Stimulated activated CD4-positive, alpha-beta T cell treated with anti-CD3 and anti-CD28 coated beads, Interleukin-2, amount 100 ng/mL, for 24 hours (primary cell): ENCODE measurements around the gene THEM4.
"Not testable (repeated sequence)": the region's sequence is repeated elsewhere in the genome, so short reads cannot be mapped to it uniquely, and the experiment has no call there.

ENCODE experiments used
- DNase-seq, 2 donors: peaks; one replicate each; pipeline ENCODE4 v3.0.0-alpha.2; 2020

The THEM4 gene

GRCh38 chr1:151934048-151934493, 24.8 kb upstream of the THEM4 start:
- DNase-seq = peak; percentile 17 to 49

GRCh38 chr1:151924691-151925587, 15.6 kb upstream of the THEM4 start:
- DNase-seq = no peak

GRCh38 chr1:151923422-151923821, 14.1 kb upstream of the THEM4 start:
- peak in 1 of 2 donors; percentile 2 for DNase-seq

GRCh38 chr1:151920149-151920548, 10.8 kb upstream of the THEM4 start:
- peak in 1 of 2 donors; percentile 4 for DNase-seq

- DNase-seq = peak in 1 of 2 donors; percentile 7
These were observed 9.7 kb upstream of the THEM4 start for GRCh38 chr1:151918819-151919610.

GRCh38 chr1:151918156-151918555, 8.8 kb upstream of the THEM4 start:
- no peak for DNase-seq

GRCh38 chr1:151916726-151917370, 7.5 kb upstream of the THEM4 start:
- peak in 1 of 2 donors; percentile 11 for DNase-seq

GRCh38 chr1:151915061-151915686, 5.9 kb upstream of the THEM4 start:
- DNase-seq = no peak

GRCh38 chr1:151914076-151914475, 4.8 kb upstream of the THEM4 start:
- no peak for DNase-seq

- no peak for DNase-seq
These were observed 3.7 kb upstream of the THEM4 start for GRCh38 chr1:151912973-151913372.

- DNase-seq = no peak
These were observed 1.1 kb downstream of the THEM4 start for GRCh38 chr1:151908228-151908691.

- no peak for DNase-seq
These were observed 1.8 kb downstream of the THEM4 start for GRCh38 chr1:151907363-151908139.

GRCh38 chr1:151906324-151906645, 3.0 kb downstream of the THEM4 start:
- not testable (repeated sequence) for DNase-seq

GRCh38 chr1:151905443-151906323, 3.6 kb downstream of the THEM4 start:
- peak in 1 of 2 donors; percentile 6 for DNase-seq

- DNase-seq = peak; percentile 60 to 65
These were observed 4.3 kb downstream of the THEM4 start for GRCh38 chr1:151905070-151905442.

GRCh38 chr1:151902858-151903257, 6.5 kb downstream of the THEM4 start:
- no peak for DNase-seq

- not testable (repeated sequence) for DNase-seq
These were observed 8.5 kb downstream of the THEM4 start for GRCh38 chr1:151900804-151901203.

GRCh38 chr1:151898519-151898991, 10.8 kb downstream of the THEM4 start:
- peak; percentile 43 to 45 for DNase-seq

- no peak for DNase-seq
These were observed 11.3 kb downstream of the THEM4 start for GRCh38 chr1:151897991-151898431.

- no peak for DNase-seq
These were observed 16.0 kb downstream of the THEM4 start for GRCh38 chr1:151893176-151893924.
